AG20443 (cell line): ENCODE measurements around the gene SPOCK1.

ENCODE experiments used
- DNase-seq: peaks from one replicate; pipeline ENCODE4 v3.0.0; 2012; ENCODE audit warnings: low spot score, mixed read lengths

The SPOCK1 gene

GRCh38 chr5:137221943-137222342, 277.2 kb downstream of the SPOCK1 start:
- no peak for DNase-seq

- DNase-seq, result peak; percentile 83
Observed at GRCh38 chr5:137220523-137220927, 278.6 kb downstream of the SPOCK1 start.

GRCh38 chr5:137218896-137219295, 280.2 kb downstream of the SPOCK1 start:
- no peak for DNase-seq

- peak; percentile 57 for DNase-seq
Observed at GRCh38 chr5:137218471-137218870, 280.7 kb downstream of the SPOCK1 start.

- no peak for DNase-seq
Observed at GRCh38 chr5:137217599-137218200, 281.4 kb downstream of the SPOCK1 start.

GRCh38 chr5:137216976-137217598, 282.0 kb downstream of the SPOCK1 start:
- DNase-seq, result no peak

- no peak for DNase-seq
Observed at GRCh38 chr5:137215780-137216179, 283.3 kb downstream of the SPOCK1 start.

GRCh38 chr5:137215261-137215660, 283.9 kb downstream of the SPOCK1 start:
- DNase-seq, result no peak

- no peak for DNase-seq
Observed at GRCh38 chr5:137214446-137215189, 284.5 kb downstream of the SPOCK1 start.

- DNase-seq, result no peak
Observed at GRCh38 chr5:137212471-137212870, 286.7 kb downstream of the SPOCK1 start.

- DNase-seq, result no peak
Observed at GRCh38 chr5:137209232-137209809, 289.8 kb downstream of the SPOCK1 start.

GRCh38 chr5:137207023-137207760, 291.9 kb downstream of the SPOCK1 start:
- DNase-seq, result no peak

GRCh38 chr5:137206030-137206715, 293.0 kb downstream of the SPOCK1 start:
- DNase-seq, result no peak

- DNase-seq, result no peak
Observed at GRCh38 chr5:137205231-137206027, 293.7 kb downstream of the SPOCK1 start.

- no peak for DNase-seq
Observed at GRCh38 chr5:137203011-137203632, 296.0 kb downstream of the SPOCK1 start.

GRCh38 chr5:137201876-137202275, 297.2 kb downstream of the SPOCK1 start:
- peak; percentile 78 for DNase-seq

GRCh38 chr5:137200906-137201700, 298.0 kb downstream of the SPOCK1 start:
- no peak for DNase-seq

- DNase-seq, result peak; percentile 72
Observed at GRCh38 chr5:137199966-137200365, 299.2 kb downstream of the SPOCK1 start.

GRCh38 chr5:137199201-137199600, 299.9 kb downstream of the SPOCK1 start:
- DNase-seq, result no peak
